NCI-H1694 (cell line): ENCODE measurements around the gene SUMF2.
"Not testable (repeated sequence)": the region's sequence is repeated elsewhere in the genome, so short reads cannot be mapped to it uniquely, and the experiment has no call there.

ENCODE experiments used
- DNase-seq: peaks from one replicate; lab custom pipeline; 2025; lab: John Stamatoyannopoulos, UW

SUMF2 gene

GRCh38 chr7:56063500-56063881 lies 595 bp upstream of the SUMF2 start:
- DNase-seq: no peak

- not testable (repeated sequence) for DNase-seq
Observed at GRCh38 chr7:56066376-56066775, 2.3 kb downstream of the SUMF2 start.

GRCh38 chr7:56074371-56074791 lies 10.3 kb downstream of the SUMF2 start:
- peak; percentile 74 for DNase-seq

GRCh38 chr7:56077681-56078080 lies 13.6 kb downstream of the SUMF2 start:
- no peak for DNase-seq

- DNase-seq: no peak
Observed at GRCh38 chr7:56078196-56078595, 14.1 kb downstream of the SUMF2 start.

- DNase-seq: peak; percentile 64
Observed at GRCh38 chr7:56079450-56080185, 15.5 kb downstream of the SUMF2 start.

GRCh38 chr7:56080726-56081435 lies 16.8 kb downstream of the SUMF2 start:
- DNase-seq: not testable (repeated sequence)

- DNase-seq: no peak
Observed at GRCh38 chr7:56081626-56082340, 17.7 kb downstream of the SUMF2 start.

GRCh38 chr7:56083150-56083785 lies 19.2 kb downstream of the SUMF2 start:
- peak; percentile 88 for DNase-seq

GRCh38 chr7:56086761-56087160 lies 22.7 kb downstream of the SUMF2 start:
- no peak for DNase-seq

GRCh38 chr7:56087445-56087844 lies 23.4 kb downstream of the SUMF2 start:
- no peak for DNase-seq

GRCh38 chr7:56091591-56091990 lies 27.5 kb downstream of the SUMF2 start:
- no peak for DNase-seq

- not testable (repeated sequence) for DNase-seq
Observed at GRCh38 chr7:56092388-56092787, 28.3 kb downstream of the SUMF2 start.

GRCh38 chr7:56092789-56093531 lies 28.9 kb downstream of the SUMF2 start, which contains the start of gene PHKG1:
Gene PHKG1 (minus strand): TSS chr7:56092952. CDS start chr7:56088941, 4,011 bp downstream.
- DNase-seq: peak; percentile 57

- no peak for DNase-seq
Observed at GRCh38 chr7:56097700-56098099, 33.6 kb downstream of the SUMF2 start.

- not testable (repeated sequence) for DNase-seq
Observed at GRCh38 chr7:56098187-56099008, 34.3 kb downstream of the SUMF2 start.

GRCh38 chr7:56099653-56100052 lies 35.6 kb downstream of the SUMF2 start:
- no peak for DNase-seq

- not testable (repeated sequence) for DNase-seq
Observed at GRCh38 chr7:56104138-56104537, 40.1 kb downstream of the SUMF2 start.

- DNase-seq: peak; percentile 12
Observed at GRCh38 chr7:56105508-56105907, 41.4 kb downstream of the SUMF2 start.
